ENCODE measurements around the gene NEK10.

GRCh38 chr3:27074914-27075313 is 294.3 kb downstream of the NEK10 start:
- TF ChIP-seq, protein P1, sequence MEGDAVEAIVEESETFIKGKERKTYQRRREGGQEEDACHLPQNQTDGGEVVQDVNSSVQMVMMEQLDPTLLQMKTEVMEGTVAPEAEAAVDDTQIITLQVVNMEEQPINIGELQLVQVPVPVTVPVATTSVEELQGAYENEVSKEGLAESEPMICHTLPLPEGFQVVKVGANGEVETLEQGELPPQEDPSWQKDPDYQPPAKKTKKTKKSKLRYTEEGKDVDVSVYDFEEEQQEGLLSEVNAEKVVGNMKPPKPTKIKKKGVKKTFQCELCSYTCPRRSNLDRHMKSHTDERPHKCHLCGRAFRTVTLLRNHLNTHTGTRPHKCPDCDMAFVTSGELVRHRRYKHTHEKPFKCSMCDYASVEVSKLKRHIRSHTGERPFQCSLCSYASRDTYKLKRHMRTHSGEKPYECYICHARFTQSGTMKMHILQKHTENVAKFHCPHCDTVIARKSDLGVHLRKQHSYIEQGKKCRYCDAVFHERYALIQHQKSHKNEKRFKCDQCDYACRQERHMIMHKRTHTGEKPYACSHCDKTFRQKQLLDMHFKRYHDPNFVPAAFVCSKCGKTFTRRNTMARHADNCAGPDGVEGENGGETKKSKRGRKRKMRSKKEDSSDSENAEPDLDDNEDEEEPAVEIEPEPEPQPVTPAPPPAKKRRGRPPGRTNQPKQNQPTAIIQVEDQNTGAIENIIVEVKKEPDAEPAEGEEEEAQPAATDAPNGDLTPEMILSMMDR (IDR thresholded peaks at IDR 0.05), result no peak
- TF ChIP-seq POLR2A (IDR thresholded peaks at IDR 0.05), result no peak
